Endothelial cell (in vitro differentiated cells): ENCODE data around the gene LILRA1. TPM values are rescaled to one million over a fixed set of nuclear protein-coding genes. Genes with fewer than 3 reads are reported as not detected.
"Not testable (repeated sequence)": the region's sequence is repeated elsewhere in the genome, so short reads cannot be mapped to it uniquely, and the experiment has no call there.

ENCODE experiments used
- DNase-seq: peaks from one replicate; pipeline ENCODE4 v3.0.0; 2021; ENCODE audit warnings: low spot score
- H3K27ac Mint-ChIP-seq: one replicate; pipeline ENCODE4 v1.8.0; 2021; ENCODE audit warnings: mixed read lengths, inconsistent platforms; ENCODE audit not compliant: unreplicated experiment
- H3K27me3 Mint-ChIP-seq: one replicate; pipeline ENCODE4 v1.8.0; 2021; ENCODE audit warnings: mild to moderate bottlenecking, moderate library complexity, mixed read lengths, inconsistent platforms; ENCODE audit not compliant: unreplicated experiment
- H3K36me3 Mint-ChIP-seq: one replicate; pipeline ENCODE4 v1.8.0; 2021; ENCODE audit warnings: mild to moderate bottlenecking, low read depth, mixed read lengths, inconsistent platforms; ENCODE audit not compliant: unreplicated experiment
- H3K4me1 Mint-ChIP-seq: one replicate; pipeline ENCODE4 v1.8.0; 2021; ENCODE audit warnings: mild to moderate bottlenecking, mixed read lengths, inconsistent platforms; ENCODE audit not compliant: unreplicated experiment
- H3K4me3 Mint-ChIP-seq: one replicate; pipeline ENCODE4 v1.8.0; 2021; ENCODE audit warnings: mild to moderate bottlenecking, mixed read lengths, inconsistent platforms; ENCODE audit not compliant: unreplicated experiment
- H3K9me3 Mint-ChIP-seq: one replicate; pipeline ENCODE4 v1.8.0; 2021; ENCODE audit warnings: mixed read lengths, inconsistent platforms; ENCODE audit not compliant: unreplicated experiment
- total RNA-seq: library from RNA; stranded (reverse); fragmentation: NEBNext Ultra II Directional; extraction: Animal tissue kit (Norgen Biotek cat#: 25700); gene quantifications from one replicate; pipeline ENCODE4 v1.2.1, GENCODE V29; 2021; ENCODE audit not compliant: unreplicated experiment
- TF ChIP-seq, protein P1 (sequence below): fragments of 200-600 bp; sonication (generic); IDR thresholded peaks from one replicate; pipeline ENCODE4 v1.5.0; 2021; ENCODE audit warnings: antibody characterized with exemption; ENCODE audit not compliant: unreplicated experiment

LILRA1 gene
- total RNA-seq, 1 donor from 2014 or later = not detected

DNA sequence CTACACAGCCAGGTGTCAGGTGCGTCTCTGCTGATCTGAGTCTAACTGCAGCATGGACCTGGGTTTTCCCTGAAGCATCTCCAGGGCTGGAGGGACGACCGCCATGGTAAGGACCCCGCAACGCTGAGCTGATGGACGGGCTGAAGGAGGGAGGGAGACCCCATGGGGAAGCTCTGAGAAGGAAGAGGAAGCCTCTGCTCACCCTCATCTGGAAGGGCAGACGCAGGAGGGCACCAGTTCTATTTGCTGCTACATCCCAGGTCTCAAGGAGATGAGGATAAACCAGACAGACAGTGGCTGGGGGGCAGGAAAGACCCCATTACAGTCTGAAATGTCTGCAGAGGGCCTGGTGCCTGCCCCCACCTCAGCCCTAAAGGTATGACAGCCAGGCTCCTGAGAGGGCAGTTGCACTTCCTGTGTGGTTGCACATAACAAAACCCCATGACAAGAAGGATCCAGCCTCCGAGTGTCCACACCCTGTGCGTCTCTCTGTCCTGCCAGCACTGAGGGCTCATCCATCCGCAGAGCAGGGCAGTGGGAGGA lies 20.0 kb upstream of the LILRA1 start, which contains the start of gene LILRA2:
Gene LILRA2 (plus strand): TSS at position 461 of the 543 bp plus-strand sequence. CDS start 89 bp downstream, outside the sequence.
- peaks cover 10% of the 10 kb centered on the region for H3K27me3 Mint-ChIP-seq
- no peak within 1 kb of the TSS for H3K4me3 Mint-ChIP-seq
- H3K4me1 Mint-ChIP-seq = no peaks in the 10 kb centered on the region
- no peak within 1 kb of the TSS for H3K27ac Mint-ChIP-seq
- no peak for DNase-seq
- H3K36me3 Mint-ChIP-seq = no peaks in the 10 kb centered on the region
- TF ChIP-seq, protein P1, sequence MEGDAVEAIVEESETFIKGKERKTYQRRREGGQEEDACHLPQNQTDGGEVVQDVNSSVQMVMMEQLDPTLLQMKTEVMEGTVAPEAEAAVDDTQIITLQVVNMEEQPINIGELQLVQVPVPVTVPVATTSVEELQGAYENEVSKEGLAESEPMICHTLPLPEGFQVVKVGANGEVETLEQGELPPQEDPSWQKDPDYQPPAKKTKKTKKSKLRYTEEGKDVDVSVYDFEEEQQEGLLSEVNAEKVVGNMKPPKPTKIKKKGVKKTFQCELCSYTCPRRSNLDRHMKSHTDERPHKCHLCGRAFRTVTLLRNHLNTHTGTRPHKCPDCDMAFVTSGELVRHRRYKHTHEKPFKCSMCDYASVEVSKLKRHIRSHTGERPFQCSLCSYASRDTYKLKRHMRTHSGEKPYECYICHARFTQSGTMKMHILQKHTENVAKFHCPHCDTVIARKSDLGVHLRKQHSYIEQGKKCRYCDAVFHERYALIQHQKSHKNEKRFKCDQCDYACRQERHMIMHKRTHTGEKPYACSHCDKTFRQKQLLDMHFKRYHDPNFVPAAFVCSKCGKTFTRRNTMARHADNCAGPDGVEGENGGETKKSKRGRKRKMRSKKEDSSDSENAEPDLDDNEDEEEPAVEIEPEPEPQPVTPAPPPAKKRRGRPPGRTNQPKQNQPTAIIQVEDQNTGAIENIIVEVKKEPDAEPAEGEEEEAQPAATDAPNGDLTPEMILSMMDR = no peak
- H3K9me3 Mint-ChIP-seq = peaks cover 38% of the 10 kb centered on the region

DNA sequence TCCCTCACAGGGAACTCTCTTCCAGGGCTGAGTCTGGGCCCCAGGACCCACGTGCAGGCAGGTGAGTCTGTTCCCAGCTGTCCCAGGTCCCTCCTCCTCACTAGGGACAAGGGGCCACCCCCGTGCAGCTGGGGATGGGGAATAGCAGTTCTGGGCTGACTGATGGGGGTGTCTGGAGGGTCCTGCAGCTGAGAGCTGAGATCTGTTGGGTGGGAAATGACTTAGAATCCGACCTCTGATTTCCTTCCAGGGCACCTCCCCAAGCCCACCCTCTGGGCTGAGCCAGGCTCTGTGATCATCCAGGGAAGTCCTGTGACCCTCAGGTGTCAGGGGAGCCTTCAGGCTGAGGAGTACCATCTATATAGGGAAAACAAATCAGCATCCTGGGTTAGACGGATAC lies 19.4 kb upstream of the LILRA1 start:
- H3K9me3 Mint-ChIP-seq = peaks cover 32% of the 10 kb centered on the region
- TF ChIP-seq, protein P1 = no peak
- no peak for DNase-seq
- H3K27ac Mint-ChIP-seq = no peak overlapping the region
- H3K27me3 Mint-ChIP-seq = peaks cover 13% of the 10 kb centered on the region
- no peak overlapping the region for H3K4me3 Mint-ChIP-seq
- no peaks in the 10 kb centered on the region for H3K4me1 Mint-ChIP-seq
- no peaks in the 10 kb centered on the region for H3K36me3 Mint-ChIP-seq

GRCh38 chr19:54574527-54575056 lies 18.8 kb upstream of the LILRA1 start:
- Mint-ChIP-seq H3K27ac (no peak overlapping the region), H3K27me3 (peaks cover 13% of the 10 kb centered on the region), H3K4me3 (no peak overlapping the region), H3K4me1 (no peaks in the 10 kb centered on the region), H3K9me3 (peaks cover 33% of the 10 kb centered on the region), H3K36me3 (no peaks in the 10 kb centered on the region)
- no peak for DNase-seq
- TF ChIP-seq, protein P1 = no peak

- peaks cover 36% of the 10 kb centered on the region for H3K9me3 Mint-ChIP-seq
- peaks cover 15% of the 10 kb centered on the region for H3K27me3 Mint-ChIP-seq
- not testable (repeated sequence) for H3K36me3 Mint-ChIP-seq
These were observed 18.2 kb upstream of the LILRA1 start for GRCh38 chr19:54575205-54575604.

GRCh38 chr19:54576411-54576976 lies 16.9 kb upstream of the LILRA1 start:
- no peaks in the 10 kb centered on the region for H3K36me3 Mint-ChIP-seq
- H3K27me3 Mint-ChIP-seq = peaks cover 15% of the 10 kb centered on the region
- no peaks in the 10 kb centered on the region for H3K4me1 Mint-ChIP-seq
- H3K27ac Mint-ChIP-seq = no peak overlapping the region
- H3K9me3 Mint-ChIP-seq = peaks cover 30% of the 10 kb centered on the region
- TF ChIP-seq, protein P1 = no peak
- DNase-seq = no peak
- peak overlapping the region; percentile 47 for H3K4me3 Mint-ChIP-seq

More at GRCh38 chr19:54575205-54575604, 18.2 kb upstream of the LILRA1 start:
- not testable (repeated sequence) for H3K27ac Mint-ChIP-seq, DNase-seq, H3K4me3 Mint-ChIP-seq, H3K4me1 Mint-ChIP-seq
